HepG2 (cell line): Measurements from ENCODE around the gene GNL3. TPM values are rescaled to one million over a fixed set of nuclear protein-coding genes. Genes with fewer than 3 reads are reported as not detected.
A peak's percentile ranks its signal among the peaks of the same experiment; 100 is the strongest.

ENCODE experiments used
- HBP1 ChIP-seq: IDR thresholded peaks from 2 replicates; pipeline ENCODE4 v1.6.1; 2016; ENCODE audit warnings: low read depth, control low read depth
- POLR2G ChIP-seq: fragments of 200-400 bp; formaldehyde crosslinking; IDR thresholded peaks from 2 replicates; pipeline ENCODE4 v1.6.1; 2018; ENCODE audit warnings: mild to moderate bottlenecking, low read depth, low read length, moderate library complexity
- RFX1 ChIP-seq: fragments of 450-650 bp; IDR thresholded peaks from 2 replicates; pipeline ENCODE4 v1.6.1; 2017
- ZFP36 ChIP-seq: fragments of 150-350 bp; IDR thresholded peaks from 2 replicates; pipeline ENCODE4 v1.6.1; 2018; ENCODE audit warnings: borderline replicate concordance, low read length, low read depth; ENCODE audit not compliant: partially characterized antibody
- polyA plus RNA-seq, 8 experiments: library from polyadenylated mRNA; depleted of rRNA in 3 of 8; stranded (reverse) in 7 of 8; unstranded in 1 of 8; fragments of >200 nt; fragmentation: Illumina TruSeq in 4 of 8; extraction: Trizol in 4 of 8; gene quantifications; 2 replicates each; pipeline versions ENCODE4 v1.2.1 to v1.2.3, GENCODE V29; 2011 to 2016; ENCODE audit warnings: low read depth in 4 of 8, missing spikeins in 1 of 8, mixed read lengths in 1 of 8; ENCODE audit not compliant: insufficient read depth in 1 of 8
- total RNA-seq, 5 experiments: library from RNA; depleted of rRNA; stranded (reverse); fragments of >200 nt; fragmentation: Illumina TruSeq; extraction: Trizol; gene quantifications; 2 replicates each; pipeline ENCODE4 v1.2.3, GENCODE V29; 2016; ENCODE audit warnings: low read depth in 1 of 5
- TF ChIP-seq, protein P1 (sequence below): sonication (generic); formaldehyde crosslinking; IDR thresholded peaks from 2 replicates; pipeline ENCODE4 v1.5.0; 2020; ENCODE audit warnings: missing genetic modification reagents, mild to moderate bottlenecking, borderline replicate concordance
- TF ChIP-seq, protein P2 (sequence below): sonication (generic); formaldehyde crosslinking; IDR thresholded peaks from 2 replicates; pipeline ENCODE4 v1.8.0; 2022; ENCODE audit warnings: missing genetic modification reagents, mild to moderate bottlenecking, inconsistent platforms, borderline replicate concordance

The GNL3 gene
- total and polyA plus RNA-seq, 2 of the 13 experiments (the other 11 are each of a cell fraction or from before 2014, with no cell fraction given), result 129 to 257 TPM

GRCh38 chr3:52705688-52706686 is 20.2 kb downstream of the GNL3 start, which contains the start of the genes GLT8D1 and SPCS1 (continued):
- TF ChIP-seq POLR2G (peak; percentile 84), RFX1 (peak; percentile 99), ZFP36 (no peak), HBP1 (CRISPR knock-in tag) (peak; percentile 26; the same call in 1 of the 2 replicates)
- TF ChIP-seq, protein P1, sequence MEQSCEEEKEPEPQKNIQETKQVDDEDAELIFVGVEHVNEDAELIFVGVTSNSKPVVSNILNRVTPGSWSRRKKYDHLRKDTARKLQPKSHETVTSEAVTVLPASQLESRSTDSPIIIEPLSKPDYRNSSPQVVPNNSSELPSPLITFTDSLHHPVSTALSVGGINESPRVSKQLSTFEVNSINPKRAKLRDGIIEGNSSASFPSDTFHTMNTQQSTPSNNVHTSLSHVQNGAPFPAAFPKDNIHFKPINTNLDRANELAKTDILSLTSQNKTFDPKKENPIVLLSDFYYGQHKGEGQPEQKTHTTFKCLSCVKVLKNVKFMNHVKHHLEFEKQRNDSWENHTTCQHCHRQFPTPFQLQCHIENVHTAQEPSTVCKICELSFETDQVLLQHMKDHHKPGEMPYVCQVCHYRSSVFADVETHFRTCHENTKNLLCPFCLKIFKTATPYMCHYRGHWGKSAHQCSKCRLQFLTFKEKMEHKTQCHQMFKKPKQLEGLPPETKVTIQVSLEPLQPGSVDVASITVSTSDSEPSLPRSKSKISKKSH, result peak; percentile 87
- TF ChIP-seq, protein P2, sequence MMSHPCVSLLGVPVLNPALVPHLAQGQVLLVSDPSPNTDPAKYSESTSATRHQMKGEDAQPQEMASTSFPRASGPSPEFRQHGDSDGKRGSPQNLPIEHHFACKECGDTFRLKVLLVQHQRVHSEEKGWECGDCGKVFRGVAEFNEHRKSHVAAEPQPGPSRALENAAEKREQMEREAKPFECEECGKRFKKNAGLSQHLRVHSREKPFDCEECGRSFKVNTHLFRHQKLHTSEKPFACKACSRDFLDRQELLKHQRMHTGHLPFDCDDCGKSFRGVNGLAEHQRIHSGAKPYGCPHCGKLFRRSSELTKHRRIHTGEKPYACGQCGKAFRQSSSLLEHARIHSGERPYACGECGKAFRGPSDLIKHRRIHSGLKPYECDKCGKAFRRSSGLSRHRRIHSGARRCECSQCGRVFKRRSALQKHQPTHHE, result no peak
- TF ChIP-seq, all 625 proteins: peak for 303
